Right lobe of liver (tissue), 6 donors: ENCODE results near the gene QPCT. TPM values are rescaled to one million over a fixed set of nuclear protein-coding genes. Genes with fewer than 3 reads are reported as not detected.
A peak's percentile ranks its signal among the peaks of the same experiment; 100 is the strongest.
"Not testable (repeated sequence)": the region's sequence is repeated elsewhere in the genome, so short reads cannot be mapped to it uniquely, and the experiment has no call there.

Source experiments
- ATAC-seq, 4 donors: fragments of 200-7000 bp; cut with Tn5 transposase; one replicate each; pipeline ENCODE4 v1.9.1; 2020; ENCODE audit warnings: mild to moderate bottlenecking in 4 of 4, moderate library complexity in 4 of 4
- DNase-seq, 3 donors: peaks; one replicate each; pipeline ENCODE4 v3.0.0-alpha.2; 2020
- H3K27ac ChIP-seq, 3 donors: fragments of 200-600 bp; one replicate each; pipeline ENCODE4 v1.8.0; 2022
- H3K27me3 ChIP-seq, 2 donors: fragments of 200-600 bp; one replicate each; pipeline ENCODE4 v1.8.0; 2022
- H3K36me3 ChIP-seq, 4 donors: fragments of 200-600 bp; sonication (generic) in 1 of 4; one replicate each; pipeline versions ENCODE4 v1.5.1 to v1.8.0; 2017 to 2022; ENCODE audit warnings: control low read depth in 1 of 4
- H3K4me1 ChIP-seq, 4 donors: fragments of 200-600 bp; sonication (generic) in 1 of 4; one replicate each; pipeline versions ENCODE4 v1.5.1 to v1.8.0; 2017 to 2022; ENCODE audit warnings: control low read depth in 1 of 4
- H3K4me3 ChIP-seq, 3 donors: fragments of 200-600 bp; one replicate each; pipeline ENCODE4 v1.8.0; 2022
- H3K9me3 ChIP-seq, 4 donors: fragments of 200-600 bp; sonication (generic) in 1 of 4; one replicate each; pipeline versions ENCODE4 v1.5.1 to v1.8.0; 2017 to 2022; ENCODE audit warnings: control low read depth in 1 of 4
- CTCF ChIP-seq, 4 donors: fragments of 200-600 bp in 3 of 4; fragments of 450-650 bp in 1 of 4; IDR thresholded peaks; one replicate each; pipeline versions ENCODE4 v1.5.1 to v1.8.0; 2016 to 2022; ENCODE audit warnings: antibody characterized with exemption in 4 of 4, mild to moderate bottlenecking in 2 of 4
- POLR2A ChIP-seq: fragments of 450-650 bp; IDR thresholded peaks from one replicate; pipeline ENCODE4 v1.6.1; 2017; ENCODE audit warnings: antibody characterized with exemption, mild to moderate bottlenecking
- WGBS: methylation state at CpG from one replicate; pipeline ENCODE4 v1.1.6; 2018; ENCODE audit warnings: low coverage, low lambda C conversion rate; ENCODE audit not compliant: insufficient coverage; ENCODE audit errors: missing lambda C conversion rate; 5-methylcytosine and 5-hydroxymethylcytosine counted together
- intact Hi-C, 2 donors: fragments of 100-400 bp; cut with DNase I; formaldehyde crosslinking; loops; one replicate each; pipeline versions ENCODE4 v1.11.2 to v1.14.1; 2022
- long read RNA-seq: library from polyadenylated mRNA; unstranded; transcript quantifications from one replicate; pipeline ENCODE4 v2.0.0, GENCODE V29; 2019
- total RNA-seq, 6 experiments: library from RNA; depleted of rRNA in 2 of 6; stranded (reverse); fragments of >200 nt in 2 of 6; fragmentation: NEBNext Ultra II Directional in 3 of 6; extraction: Animal tissue kit (Norgen Biotek cat#: 25700) in 3 of 6; gene quantifications; one replicate each; pipeline versions ENCODE4 v1.1.0 to v1.2.4, GENCODE V29; 2016 to 2023
- donor health status: DM: no; HTN: yes; CAD: no.
- donor health status: DM: no; HTN: no; CAD: no.
- donor health status: DM: no; HTN: no; CAD: no.
- donor health status: DM: no; HTN: yes; CAD: no.
- donor health status: DM: no; HTN: yes; CAD: no.

Gene QPCT
- total RNA-seq: 1 to 10 TPM in 3 of 6 experiments, under 1 TPM in 3; 0.55 to 1.5 (median 1.1) TPM
- long read RNA-seq: 0 reads

- DNase-seq: peak; percentile 56 to 67 (median 58)
- no peaks in the 10 kb centered on the region for H3K27me3 ChIP-seq
- H3K9me3 ChIP-seq: no peaks in the 10 kb centered on the region
- H3K4me1 ChIP-seq: peaks cover 0 to 14% (median 0%) of the 10 kb centered on the region in 4 donors
- H3K4me3 ChIP-seq: peak within 1 kb of the TSS; percentile 38 to 57 (median 53)
- WGBS: 3% methylated on average over 6 of the region's 73 CpGs
- intact Hi-C loops: no loop called here
- ATAC-seq: peak; percentile 65 to 79 (median 71)
- H3K36me3 ChIP-seq: no peaks in the 10 kb centered on the region
- peak within 1 kb of the TSS; percentile 35 to 57 (median 53) for H3K27ac ChIP-seq
- TF ChIP-seq POLR2A (no peak), CTCF (IDR thresholded peaks at IDR 0.05) (no peak)
Observed at GRCh38 chr2:37344453-37345361, at the start of gene QPCT. QPCT (plus strand) TSS chr2:37344630; CDS start chr2:37344732, 102 bp downstream.

- H3K36me3 ChIP-seq, H3K4me1 ChIP-seq, H3K27ac ChIP-seq, DNase-seq, H3K4me3 ChIP-seq, H3K9me3 ChIP-seq, intact Hi-C loops, H3K27me3 ChIP-seq: not testable (repeated sequence)
- WGBS: 16% methylated on average over 2 of the region's 2 CpGs
- peak in 2 of 4 donors; percentile 46 to 56 for ATAC-seq
Observed at GRCh38 chr2:37294858-37295257, 49.6 kb upstream of the QPCT start.

- H3K4me1 ChIP-seq: no peaks in the 10 kb centered on the region
- no peak overlapping the region for H3K4me3 ChIP-seq
- H3K27me3 ChIP-seq: no peaks in the 10 kb centered on the region
- no peak for ATAC-seq
- TF ChIP-seq CTCF (IDR thresholded peaks at IDR 0.05) (no peak), POLR2A (no peak)
- H3K36me3 ChIP-seq: peaks cover 0 to 2% (median under 1%) of the 10 kb centered on the region in 4 donors
- H3K9me3 ChIP-seq: no peaks in the 10 kb centered on the region
- DNase-seq: no peak
- intact Hi-C loops: no loop called here
- no peak overlapping the region for H3K27ac ChIP-seq
- WGBS: 89% methylated on average over 1 of the region's 1 CpG
Observed at GRCh38 chr2:37295469-37296073, 48.9 kb upstream of the QPCT start.

GRCh38 chr2:37297632-37298031, 46.8 kb upstream of the QPCT start:
- TF ChIP-seq POLR2A (no peak), CTCF (IDR thresholded peaks at IDR 0.05) (no peak)
- ATAC-seq: no peak

GRCh38 chr2:37300146-37300545, 44.3 kb upstream of the QPCT start:
- DNase-seq (no peak), ATAC-seq (no peak)
- TF ChIP-seq POLR2A (no peak), CTCF (IDR thresholded peaks at IDR 0.05) (no peak)
- Histone ChIP-seq H3K9me3 (no peaks in the 10 kb centered on the region), H3K4me3 (no peak overlapping the region), H3K4me1 (no peaks in the 10 kb centered on the region), H3K27ac (no peak overlapping the region), H3K36me3 (no peaks in the 10 kb centered on the region), H3K27me3 (no peaks in the 10 kb centered on the region)
- intact Hi-C loops: no loop called here

More at GRCh38 chr2:37297632-37298031, 46.8 kb upstream of the QPCT start:
- no peaks in the 10 kb centered on the region for H3K36me3 ChIP-seq
- intact Hi-C loops: no loop called here
- no peak overlapping the region for H3K4me3 ChIP-seq
- DNase-seq: no peak
- no peaks in the 10 kb centered on the region for H3K9me3 ChIP-seq
- H3K27me3 ChIP-seq: no peaks in the 10 kb centered on the region
- H3K4me1 ChIP-seq: no peaks in the 10 kb centered on the region
- H3K27ac ChIP-seq: no peak overlapping the region
